CD4-positive, alpha-beta T cell treated with Interleukin-6 for 4 hours (primary cell): ENCODE data around the gene SIX3.

Experiments used
- DNase-seq: peaks from one replicate; pipeline ENCODE4 v3.0.0-alpha.2; 2020; ENCODE audit warnings: mixed read lengths

SIX3 gene

DNA sequence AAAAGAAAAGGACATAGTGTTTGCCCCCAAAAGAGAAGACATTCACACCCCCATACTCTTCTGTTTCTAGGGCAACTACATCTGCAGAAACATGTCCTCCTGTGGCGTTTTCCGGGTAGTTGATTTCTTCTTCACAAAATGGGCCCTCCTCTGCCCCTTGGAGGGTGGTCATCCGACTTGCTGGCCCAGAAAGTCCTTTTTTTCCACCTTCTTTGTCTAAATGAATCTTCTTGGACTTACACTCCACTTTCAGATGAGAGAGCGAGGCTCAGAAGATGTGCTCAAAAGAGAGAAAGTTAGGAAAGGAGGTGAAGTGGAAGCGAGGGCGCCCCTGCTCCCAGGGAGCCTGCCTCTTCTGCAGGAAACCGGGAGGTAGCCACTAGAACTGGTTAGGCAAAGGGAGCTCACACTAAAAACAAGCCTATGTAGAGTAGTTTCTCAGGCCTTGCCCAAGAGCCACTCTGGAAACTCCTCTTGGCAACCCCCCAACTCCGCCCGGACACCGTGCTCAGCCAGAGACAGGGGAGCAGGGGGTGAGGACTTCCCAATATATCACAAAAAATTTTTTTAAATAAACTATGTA is 10.2 kb upstream of the SIX3 start:
- DNase-seq, result no peak

DNA sequence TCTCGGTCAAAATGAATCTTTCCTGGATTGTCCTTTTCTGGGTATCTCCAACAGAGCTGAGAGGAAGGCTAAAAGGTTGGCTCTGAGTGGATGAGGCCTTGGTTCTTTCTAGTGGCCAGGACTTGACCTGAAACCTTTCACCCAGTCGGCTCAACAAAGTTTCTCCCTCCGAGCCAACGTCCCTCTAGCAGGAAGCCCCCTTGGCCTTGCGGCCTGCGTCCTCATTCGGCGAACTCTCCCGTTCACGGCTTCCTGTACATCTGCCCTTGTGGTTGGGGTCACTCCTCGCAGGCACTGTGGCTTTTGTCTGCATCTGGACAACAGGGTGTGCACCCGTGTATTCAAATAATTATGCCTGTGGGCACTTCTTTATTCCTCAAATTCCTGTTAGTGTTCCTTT is 9.4 kb upstream of the SIX3 start:
- no peak for DNase-seq

DNA sequence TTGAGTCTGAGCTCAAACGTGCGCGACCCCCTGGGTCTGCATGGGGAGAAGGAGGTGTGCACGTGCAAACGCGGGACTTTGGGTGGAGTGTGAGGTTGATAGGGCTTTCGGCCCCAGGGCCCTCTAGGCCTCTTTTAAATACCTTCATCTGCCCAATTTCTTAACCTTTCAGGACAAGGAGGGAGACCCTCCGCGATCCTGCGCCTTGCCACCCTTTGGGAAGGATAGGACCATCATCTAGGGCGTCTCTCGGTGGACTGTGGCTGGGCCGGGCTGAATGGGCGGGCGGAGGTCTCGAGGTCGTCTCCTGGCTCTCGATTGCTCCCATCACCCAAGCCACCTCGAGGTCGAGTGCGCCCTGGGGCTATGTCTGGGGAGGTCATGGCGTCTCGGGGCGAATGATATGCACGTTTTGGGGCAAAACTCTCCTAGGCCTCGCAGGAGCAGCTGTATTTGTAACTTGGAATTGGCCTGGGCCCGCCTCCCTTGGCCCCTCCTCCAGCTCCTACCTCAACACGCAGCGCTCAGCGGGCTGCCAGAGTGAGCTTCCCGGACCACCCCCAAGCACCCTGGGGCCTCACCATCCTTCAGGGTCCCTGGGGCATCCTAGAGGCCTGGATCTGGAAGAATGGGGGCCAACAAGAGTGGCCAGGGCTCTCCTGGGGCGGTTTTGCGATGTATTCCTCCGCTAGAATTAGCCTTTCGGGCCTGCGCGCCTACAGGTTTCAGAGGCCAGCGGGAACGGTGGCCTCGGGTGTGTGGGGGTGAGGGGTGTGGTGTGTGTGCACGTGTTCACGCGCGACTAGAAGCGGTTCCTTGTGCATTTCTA is 8.7 kb upstream of the SIX3 start:
- no peak for DNase-seq

DNA sequence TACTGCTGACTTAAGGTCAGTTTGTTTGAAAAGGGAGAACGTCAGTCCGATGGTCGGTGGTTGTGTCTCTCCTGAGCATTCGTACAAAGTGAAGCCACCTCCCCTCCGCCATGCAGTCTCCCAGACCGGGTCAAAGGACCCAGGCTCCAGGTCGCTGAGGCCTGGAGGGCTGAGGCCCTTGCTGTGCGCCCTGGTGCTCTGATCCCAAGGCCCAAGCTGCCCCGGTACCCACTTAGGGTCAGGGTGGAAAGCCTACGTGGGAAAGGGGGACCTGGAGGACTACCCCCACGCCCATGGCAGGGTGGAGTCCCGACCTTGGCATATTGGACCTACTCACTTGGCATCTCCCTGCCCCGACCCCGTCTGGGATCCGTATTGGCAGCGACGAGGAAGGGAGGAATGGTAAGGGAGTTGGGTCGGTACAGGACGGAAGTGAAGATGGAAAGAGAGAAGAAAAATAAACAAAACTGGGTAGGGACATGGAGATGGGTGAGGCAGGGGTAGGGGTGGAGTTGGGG is 8.0 kb upstream of the SIX3 start:
- DNase-seq, result no peak

DNA sequence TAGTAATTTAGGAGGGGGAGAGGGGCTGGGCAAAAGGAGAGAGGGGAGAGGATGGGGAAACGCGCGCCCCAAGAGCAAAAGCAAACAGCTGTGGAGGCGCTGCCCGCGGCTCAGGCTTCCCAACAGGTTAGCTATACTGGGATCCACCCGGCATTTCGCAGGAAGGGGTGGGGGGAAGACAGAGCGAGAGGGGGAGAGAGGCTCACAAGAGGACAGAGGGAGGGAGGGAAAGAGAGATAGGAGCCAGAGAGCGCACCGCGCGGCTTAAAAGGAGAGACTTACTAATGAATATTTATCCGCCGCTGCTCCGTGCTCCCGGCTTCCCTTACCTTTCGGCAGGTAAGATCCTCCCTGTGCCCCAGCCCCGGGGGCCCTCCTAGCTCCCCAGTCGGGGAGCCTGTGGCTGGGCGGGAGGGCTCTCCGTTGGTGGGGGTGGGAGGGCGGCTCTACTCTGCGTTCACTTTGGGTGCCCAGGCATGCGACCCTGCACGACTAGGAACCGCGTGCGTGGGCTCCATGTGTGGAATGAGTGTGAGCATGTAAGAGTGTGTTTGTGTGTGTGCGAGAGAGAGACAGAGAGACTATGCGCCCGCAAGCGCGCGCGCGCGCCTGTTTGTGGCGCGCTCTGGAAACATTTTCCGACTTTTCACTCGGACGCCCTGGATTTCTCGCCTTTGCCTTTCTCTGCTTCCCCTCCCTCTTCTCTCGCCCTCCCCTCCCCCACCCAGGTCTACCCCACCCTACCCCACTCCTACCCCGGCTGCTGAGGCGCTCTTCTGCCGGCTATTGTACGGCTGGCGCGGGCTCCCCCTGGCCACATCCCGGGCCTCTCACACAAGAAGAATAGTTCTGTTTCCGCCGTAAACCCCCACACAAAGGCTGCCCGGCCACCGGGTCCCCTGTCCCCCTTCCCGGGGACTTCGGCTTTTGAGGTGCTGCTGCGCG is 7.2 kb upstream of the SIX3 start:
- no peak for DNase-seq

DNA sequence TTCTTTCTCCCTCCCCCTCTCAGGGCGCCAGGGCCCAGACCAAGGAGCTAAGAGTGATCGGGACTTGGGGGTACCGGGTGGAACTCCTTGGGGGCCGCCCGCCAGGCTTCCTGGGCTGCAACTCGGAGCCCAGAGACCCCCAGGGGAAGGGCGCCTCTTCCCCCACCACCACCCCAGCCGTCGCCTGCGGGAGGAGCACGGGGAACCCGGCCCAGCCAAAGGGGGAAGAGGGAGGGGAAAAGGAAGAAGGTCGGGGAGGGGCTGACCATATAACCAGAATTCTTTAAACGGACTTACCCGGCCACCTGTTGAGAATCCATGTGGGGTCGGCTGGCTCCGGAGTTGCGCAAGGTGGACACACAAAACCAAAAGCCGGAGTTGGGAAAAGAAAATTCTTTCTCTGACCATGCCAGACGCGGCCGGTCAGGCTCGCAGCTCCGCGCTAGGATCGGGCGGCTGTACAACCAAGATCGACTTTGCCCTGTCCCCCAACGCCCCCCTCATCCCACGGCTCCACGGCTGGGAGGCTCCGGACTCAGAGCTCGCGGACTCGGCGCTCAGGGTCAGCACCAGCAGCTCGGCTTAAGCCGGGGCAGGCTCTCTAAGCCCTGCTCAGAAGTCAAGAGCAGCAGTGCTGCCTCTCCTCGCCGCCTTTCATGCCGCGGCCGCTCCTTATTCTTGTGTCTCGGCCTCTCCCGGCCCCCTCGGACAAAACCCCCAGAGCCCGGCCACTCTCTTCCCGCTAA is 6.3 kb upstream of the SIX3 start:
- DNase-seq, result no peak

DNA sequence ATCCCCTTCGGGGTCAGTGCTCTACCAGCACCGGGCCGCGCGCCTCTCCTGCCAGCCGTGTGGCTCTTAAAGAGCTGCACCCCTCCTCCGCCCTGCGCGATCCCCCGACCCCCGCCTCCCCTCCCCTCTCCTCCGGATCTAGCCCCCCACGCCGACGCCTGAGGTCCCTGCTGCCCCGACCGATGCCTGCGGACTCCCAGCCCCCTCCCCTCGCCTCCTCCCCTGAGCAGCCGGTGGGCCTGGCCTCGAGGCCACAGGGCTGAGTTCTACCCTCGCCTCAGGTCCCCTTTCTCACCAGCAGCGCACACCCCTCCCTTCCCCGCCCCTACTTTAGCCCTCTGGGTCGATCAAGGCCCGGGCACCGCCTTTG is 5.8 kb upstream of the SIX3 start:
- no peak for DNase-seq

DNA sequence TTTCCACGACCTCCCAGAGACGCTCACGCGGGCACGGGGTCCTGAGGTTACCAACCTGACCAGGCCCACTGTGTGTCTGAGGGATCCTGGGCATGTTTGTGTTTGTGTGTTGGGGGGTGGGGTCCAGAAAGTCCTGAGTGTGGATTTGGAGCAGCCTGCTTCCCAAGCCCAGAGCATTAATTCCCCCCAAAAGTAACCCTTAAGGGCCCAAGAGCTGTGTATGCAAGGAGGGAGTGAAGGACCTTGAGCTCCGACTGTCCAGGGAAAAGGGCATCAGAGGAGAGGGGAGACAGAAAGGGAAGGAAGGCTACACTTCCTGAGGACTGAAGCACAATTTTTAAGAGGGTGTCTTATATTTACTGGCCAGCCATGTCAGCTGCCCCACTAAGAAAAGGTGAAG is 5.2 kb upstream of the SIX3 start:
- DNase-seq, result no peak

DNA sequence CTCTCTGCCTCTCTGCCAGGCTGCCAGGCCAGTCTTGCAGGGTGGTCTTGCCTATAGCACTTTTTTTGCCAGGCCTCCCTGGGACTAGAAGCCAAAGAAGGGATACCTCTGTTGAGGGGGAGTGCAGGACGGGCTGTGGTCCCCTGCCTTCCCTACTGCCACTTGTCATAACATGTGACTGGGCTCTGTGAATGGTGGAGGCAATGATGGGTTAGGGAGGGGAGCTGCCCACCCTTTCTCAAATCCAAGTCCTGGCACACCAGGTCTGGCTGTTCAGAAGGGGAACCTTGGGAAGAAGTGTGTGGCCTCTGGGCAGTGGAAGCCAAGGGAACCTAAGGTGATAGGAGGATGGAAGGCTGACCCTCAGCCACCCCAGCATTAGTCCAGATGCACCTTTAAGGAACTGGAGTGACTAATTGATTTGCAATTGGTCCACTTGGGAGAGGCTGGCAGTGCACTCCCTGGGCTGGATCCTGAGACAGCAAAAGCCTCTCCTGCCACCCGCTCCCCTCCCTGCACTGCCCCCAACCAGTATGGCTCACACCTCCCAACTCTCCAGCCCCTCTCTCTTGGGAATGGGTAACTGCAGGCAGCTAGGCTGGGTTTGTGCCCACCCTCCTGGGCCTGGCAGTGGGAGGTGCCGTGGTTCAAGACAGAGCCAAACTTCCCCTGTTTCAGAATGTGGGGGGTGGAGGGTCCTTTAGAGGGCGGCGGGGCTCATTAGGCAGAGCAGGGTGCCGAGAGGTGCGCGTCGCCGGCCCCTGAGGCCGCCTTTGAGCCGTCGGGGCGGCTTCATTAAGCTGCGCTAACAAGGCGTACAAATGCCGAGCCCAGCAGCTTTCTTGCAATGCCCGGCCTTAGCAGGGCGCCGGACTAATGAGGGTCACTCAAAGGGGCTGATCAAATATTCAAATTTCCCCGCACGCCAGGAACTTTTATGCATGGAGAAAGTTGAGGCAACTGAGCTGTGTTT is 4.5 kb upstream of the SIX3 start:
- DNase-seq, result no peak

DNA sequence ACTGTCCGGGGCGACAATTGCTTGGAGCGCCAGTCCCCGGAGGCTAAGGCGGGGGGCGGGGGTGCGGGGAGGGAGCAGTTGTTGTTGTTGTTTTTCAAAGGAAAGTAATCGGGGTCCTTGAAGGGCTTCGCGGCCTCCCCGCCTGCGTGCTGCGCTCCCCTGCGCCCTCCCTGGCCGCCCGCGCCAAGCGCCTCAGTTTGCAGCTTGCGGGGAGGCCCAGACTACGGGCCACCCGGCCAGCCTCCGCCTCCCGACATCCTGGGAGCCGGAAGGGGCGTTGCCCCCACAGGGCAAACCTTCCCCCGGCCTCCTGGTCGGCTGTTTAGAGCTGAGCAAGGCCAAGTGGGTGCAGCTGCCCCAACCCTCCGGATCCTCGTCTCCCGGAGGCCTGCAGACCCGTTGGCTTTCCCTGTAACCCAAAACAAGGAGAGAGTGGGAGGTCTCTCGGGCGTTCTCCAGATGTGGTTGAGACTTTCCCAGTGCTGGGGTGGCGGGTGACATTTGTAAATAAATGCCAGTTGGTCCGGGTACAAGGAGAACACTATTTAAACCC is 3.7 kb upstream of the SIX3 start:
- DNase-seq, result no peak

DNA sequence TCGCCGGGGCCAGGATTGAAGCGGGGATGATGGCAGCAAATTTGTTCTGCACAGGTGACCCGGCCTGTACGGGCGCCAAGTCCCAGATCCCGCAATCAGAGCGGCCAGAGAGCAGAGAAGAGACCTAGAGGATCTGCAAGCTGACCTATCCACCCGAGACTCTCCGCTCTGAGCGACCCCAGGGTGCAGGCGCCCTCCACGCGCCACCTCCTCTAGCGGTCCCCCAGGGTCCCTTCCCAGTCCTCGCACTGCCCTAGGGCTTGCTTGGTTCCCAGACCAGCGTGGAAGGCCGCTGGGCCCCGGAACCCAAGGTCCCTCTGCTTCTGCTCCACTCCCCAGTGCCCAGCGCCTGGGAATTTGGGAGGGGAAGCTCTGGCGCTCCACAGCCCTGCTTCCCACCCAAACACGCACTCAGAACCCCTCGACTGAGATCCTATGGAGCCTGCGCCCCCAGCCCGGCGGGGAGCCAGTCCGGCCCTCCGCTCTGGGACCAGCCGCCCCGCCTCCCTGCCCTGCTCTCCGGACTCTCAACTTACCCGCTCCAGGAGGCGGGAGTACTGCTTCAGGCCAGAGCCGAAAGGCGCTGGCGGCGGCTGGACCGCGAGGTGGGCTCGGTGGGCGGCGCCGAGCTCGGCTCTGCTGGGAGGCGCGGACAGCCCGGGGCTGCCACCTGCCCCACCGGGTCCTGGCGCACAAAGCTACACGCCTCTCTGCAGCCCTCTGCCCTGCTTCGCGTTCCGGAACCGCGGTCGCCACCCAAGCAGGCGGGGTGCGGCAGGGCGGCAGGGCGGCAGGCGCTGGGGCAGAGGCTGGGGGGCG is 3.0 kb upstream of the SIX3 start:
- DNase-seq, result no peak

DNA sequence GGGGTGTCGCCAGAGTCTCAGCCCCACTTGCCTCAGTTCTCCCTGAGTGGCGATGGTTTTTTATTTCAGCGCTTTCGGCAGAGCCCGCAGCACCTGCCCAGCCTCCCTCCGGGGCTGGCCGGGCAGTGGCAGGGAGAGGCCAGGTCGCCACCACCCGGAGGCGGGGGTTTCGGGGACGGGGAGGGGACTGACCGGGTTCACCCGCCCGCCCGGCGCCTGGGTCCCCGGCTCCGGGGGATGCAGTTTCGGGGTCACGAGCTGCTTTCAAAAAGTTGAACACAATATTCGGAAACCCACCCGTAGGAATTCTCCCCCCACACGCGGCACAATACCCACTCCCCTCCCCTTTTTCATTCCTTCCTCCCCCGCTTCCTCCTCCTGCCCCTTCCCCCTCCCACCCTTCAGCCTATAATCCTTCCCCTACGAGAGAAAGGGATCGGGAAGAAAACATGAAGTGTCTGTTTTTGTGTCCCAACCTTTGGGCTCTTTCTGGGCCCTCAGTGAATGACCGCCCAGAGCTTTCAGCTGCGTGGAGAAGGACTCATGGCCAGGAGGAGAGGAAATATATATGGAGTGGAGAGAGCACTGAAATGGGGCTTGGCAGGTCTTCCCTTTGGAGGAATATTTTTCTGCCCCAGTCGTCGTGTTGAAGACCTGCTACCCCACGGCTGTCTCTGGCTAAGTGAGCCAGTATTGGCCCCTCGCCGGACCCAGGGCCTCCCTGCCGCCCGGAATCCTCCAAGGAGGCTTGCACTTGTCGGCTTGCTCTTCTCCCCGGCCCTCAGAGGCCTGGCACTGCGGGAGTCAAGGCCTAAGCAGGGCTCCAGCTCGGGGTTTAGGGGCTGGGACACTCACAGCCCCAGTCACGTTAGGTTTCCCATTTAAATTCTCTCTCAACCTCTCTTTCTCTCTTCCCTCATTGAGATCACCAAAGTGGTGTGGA is 2.1 kb upstream of the SIX3 start:
- no peak for DNase-seq

DNA sequence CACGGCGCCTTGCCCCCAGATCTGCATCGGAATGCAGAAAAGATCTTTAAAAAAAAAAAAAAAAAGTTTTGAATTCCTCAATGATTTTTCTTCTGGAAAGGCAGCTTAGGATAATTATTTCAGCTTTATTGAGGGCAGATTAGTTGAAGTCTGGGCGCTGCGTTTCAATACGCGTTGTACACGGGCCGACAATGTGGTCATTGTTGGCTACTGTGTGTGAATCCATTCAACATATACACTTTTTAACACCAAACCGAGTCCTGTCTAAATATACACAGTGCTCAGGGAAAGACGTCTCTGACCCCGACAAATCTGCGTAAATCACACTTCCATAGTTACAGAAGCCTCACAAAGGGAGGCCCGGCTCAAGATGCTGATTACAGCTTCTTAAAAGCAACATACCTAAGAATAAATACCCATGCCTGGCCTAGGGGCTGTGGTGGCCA is 1.4 kb upstream of the SIX3 start:
- no peak for DNase-seq

DNA sequence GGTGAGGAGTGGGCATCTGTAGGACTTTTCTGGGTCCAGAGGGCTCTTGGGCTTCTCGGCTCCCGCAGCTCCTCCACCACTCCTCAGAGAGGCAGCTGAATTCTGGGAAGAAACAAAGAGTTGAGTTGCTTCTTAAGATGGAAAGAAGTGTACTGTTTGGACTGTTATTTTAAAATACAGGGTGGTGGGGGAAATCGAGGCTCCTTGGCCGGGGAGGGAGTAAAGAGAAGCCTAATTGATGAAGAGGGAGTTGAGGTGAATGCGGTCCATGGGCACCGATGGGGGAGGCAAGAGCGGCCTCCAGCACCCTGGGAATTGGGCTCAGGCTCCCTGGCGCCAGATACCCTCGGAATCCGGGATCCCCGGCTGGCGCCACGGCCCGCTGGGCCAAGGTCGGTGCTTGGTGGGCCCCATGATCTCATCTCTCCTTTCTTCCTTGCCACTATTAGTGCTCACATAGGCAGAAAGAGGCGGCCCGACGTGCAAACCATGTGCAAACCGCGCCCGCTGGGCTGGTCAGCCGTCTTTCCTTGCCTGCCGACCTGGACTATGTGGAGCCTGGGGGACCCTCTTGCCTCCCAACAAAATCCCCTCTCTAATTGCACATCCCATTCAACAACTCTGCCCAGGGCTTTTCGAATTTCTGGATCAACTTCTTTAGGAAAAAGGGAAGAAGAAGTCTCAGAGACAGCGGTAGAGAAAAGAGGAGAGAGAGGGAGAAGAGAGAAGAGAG is 604 bp upstream of the SIX3 start:
- no peak for DNase-seq

DNA sequence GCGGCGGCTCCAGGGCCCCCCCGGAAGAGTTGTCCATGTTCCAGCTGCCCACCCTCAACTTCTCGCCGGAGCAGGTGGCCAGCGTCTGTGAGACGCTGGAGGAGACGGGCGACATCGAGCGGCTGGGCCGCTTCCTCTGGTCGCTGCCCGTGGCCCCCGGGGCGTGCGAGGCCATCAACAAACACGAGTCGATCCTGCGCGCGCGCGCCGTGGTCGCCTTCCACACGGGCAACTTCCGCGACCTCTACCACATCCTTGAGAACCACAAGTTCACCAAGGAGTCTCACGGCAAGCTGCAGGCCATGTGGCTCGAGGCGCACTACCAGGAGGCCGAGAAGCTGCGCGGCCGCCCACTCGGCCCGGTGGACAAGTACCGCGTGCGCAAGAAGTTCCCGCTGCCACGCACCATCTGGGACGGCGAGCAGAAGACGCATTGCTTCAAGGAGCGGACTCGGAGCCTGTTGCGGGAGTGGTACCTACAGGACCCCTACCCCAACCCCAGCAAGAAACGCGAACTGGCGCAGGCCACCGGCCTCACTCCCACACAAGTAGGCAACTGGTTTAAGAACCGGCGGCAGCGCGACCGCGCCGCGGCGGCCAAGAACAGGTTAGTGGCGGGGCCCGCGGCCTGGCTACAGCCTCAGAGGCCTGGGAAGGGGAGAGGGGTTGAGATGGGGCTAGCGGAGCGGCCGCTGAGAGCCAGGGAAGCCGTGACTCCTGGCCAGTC is 965 bp downstream of the SIX3 start:
- DNase-seq, result no peak

DNA sequence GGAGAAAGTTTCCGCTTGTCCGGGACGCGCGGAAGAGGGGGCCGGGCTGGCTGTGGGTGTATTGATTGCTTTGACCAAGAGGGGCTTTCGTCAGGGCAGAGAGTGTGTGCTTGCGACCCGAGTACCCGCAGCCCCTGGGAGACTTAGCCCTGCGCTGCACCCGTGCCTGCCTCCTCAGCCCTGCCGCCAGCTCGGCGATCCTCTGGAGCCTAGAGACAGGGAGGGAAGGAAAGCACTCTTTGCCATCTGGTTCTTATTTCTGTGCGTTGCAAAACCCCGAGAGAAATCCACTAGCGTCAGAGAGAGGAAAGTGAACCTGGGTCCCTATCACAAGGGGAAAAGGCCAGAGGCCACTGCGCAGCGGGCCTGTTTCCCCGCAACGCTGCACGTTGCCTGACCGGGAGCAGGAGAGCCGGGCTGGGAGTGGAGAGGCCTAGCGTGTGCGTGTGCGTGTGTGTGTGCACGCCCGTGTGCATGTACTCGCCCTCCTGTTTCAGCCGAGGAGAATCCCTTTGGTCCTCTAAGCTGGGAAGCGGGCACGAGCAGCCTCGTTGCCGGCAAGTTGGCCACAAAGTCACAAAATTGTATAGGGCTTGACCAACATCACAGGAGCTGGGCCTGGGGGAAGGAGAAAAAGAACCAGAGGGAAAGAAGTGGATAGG is 1.7 kb downstream of the SIX3 start:
- no peak for DNase-seq

DNA sequence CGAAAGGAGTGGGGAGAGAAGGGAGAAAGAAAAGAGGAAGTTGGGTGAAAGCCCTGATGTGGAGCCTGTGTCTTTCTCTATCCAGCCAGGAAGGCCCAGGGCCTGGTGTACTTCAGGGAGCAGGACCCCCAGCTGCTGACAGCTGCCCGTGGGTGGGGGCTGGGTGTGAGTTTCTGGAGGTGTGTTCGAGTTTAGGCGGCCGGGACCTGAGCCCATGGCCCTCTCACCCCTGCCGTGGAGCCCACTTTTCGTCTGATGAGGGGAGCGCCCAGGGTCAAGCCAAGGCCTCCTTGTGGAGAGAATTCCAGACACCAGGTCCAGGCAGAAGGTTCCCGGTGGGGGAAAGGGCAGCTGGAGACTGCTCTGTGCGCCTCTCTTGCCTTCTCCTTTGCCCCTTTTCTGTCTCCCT is 2.2 kb downstream of the SIX3 start:
- no peak for DNase-seq
